K562 (cell line): ENCODE data around the gene MYO18A. TPM values are rescaled to one million over a fixed set of nuclear protein-coding genes. Genes with fewer than 3 reads are reported as not detected.

Source experiments
- CTCFL ChIP-seq: IDR thresholded peaks from 2 replicates; pipeline ENCODE4 v1.6.1; 2011; ENCODE audit warnings: borderline replicate concordance, low read depth, mild to moderate bottlenecking, moderate library complexity, low read length; ENCODE audit not compliant: insufficient read depth, poor library complexity, severe bottlenecking
- MTF1 ChIP-seq: fragments of 250-450 bp; sonication (Bioruptor Pico); IDR thresholded peaks from 2 replicates; pipeline ENCODE4 v1.9.0; 2021; ENCODE audit warnings: moderate library complexity, mild to moderate bottlenecking, inconsistent platforms, borderline replicate concordance
- MXD1 ChIP-seq: fragments of 250-450 bp; sonication (Bioruptor Pico); IDR thresholded peaks from 2 replicates; pipeline ENCODE4 v1.8.0; 2021; ENCODE audit warnings: borderline replicate concordance, mild to moderate bottlenecking, moderate library complexity; ENCODE audit not compliant: poor library complexity, severe bottlenecking
- NCOA6 ChIP-seq: fragments of 450-650 bp; IDR thresholded peaks from 2 replicates; pipeline ENCODE4 v1.6.1; 2017; ENCODE audit warnings: mild to moderate bottlenecking
- STAG1 ChIP-seq: sonication (generic); formaldehyde crosslinking; IDR thresholded peaks from 2 replicates; pipeline ENCODE4 v1.5.0; 2020; ENCODE audit warnings: missing genetic modification reagents, borderline replicate concordance
- USF1 ChIP-seq: sonication (generic); formaldehyde crosslinking; IDR thresholded peaks from 2 replicates; pipeline ENCODE4 v1.9.0; 2022; ENCODE audit warnings: mild to moderate bottlenecking, missing genetic modification reagents
- USF2 ChIP-seq: sonication (generic); formaldehyde crosslinking; IDR thresholded peaks from 2 replicates; pipeline ENCODE4 v1.5.0; 2020; ENCODE audit warnings: missing genetic modification reagents
- polyA plus RNA-seq, 8 experiments: library from polyadenylated mRNA; depleted of rRNA in 4 of 8; stranded (reverse) in 5 of 8; unstranded in 3 of 8; fragments of >200 nt; fragmentation: Nextera tagmentation in 2 of 8; fragmentation: Illumina TruSeq in 1 of 8; extraction: Ambion mirVana in 2 of 8; extraction: Trizol in 1 of 8; gene quantifications; 2 replicates each; pipeline versions ENCODE4 v1.2.1 to v1.2.3, GENCODE V29; 2011 to 2014; ENCODE audit warnings: inconsistent platforms in 1 of 8, missing spikeins in 1 of 8
- total RNA-seq, 7 experiments: library from RNA; depleted of rRNA in 6 of 7; stranded (reverse); fragments of >200 nt in 6 of 7; fragmentation: Illumina TruSeq in 2 of 7; extraction: Trizol in 2 of 7; gene quantifications; 2 replicates each; pipeline versions ENCODE4 v1.2.1 to v1.2.3, GENCODE V29; 2011 to 2021; ENCODE audit warnings: low replicate concordance in 1 of 7

The MYO18A gene
- total and polyA plus RNA-seq, 9 of the 15 experiments (the other 6 are each of a cell fraction or from before 2014, with no cell fraction given): 2.5 to 65.4 (median 17.1) TPM

GRCh38 chr17:29022074-29022473, 158.1 kb downstream of the MYO18A start (continued):
- no peak for TF ChIP-seq CTCFL
- TF ChIP-seq USF2 (CRISPR knock-in tag): no peak
- no peak for TF ChIP-seq MXD1 (CRISPR knock-in tag)
- no peak for TF ChIP-seq USF1 (CRISPR knock-in tag)
- TF ChIP-seq STAG1 (CRISPR knock-in tag): no peak
- no peak for TF ChIP-seq MTF1 (CRISPR knock-in tag)
- no peak for TF ChIP-seq NCOA6
